SK-N-SH treated with all-trans-retinoic acid at 6 μM for 48 hours (cell line): ENCODE data around the gene RGS6.

ENCODE experiments used
- CREB5 ChIP-seq: fragments of 250-450 bp; sonication (Bioruptor Pico); IDR thresholded peaks from 2 replicates; pipeline ENCODE4 v1.5.1; 2020; ENCODE audit warnings: low read depth, mild to moderate bottlenecking, moderate library complexity
- PATZ1 ChIP-seq: fragments of 250-450 bp; sonication (Bioruptor Pico); IDR thresholded peaks from 2 replicates; pipeline ENCODE4 v1.8.0; 2020; ENCODE audit warnings: mild to moderate bottlenecking, moderate library complexity, borderline replicate concordance
- PPARA ChIP-seq: fragments of 250-450 bp; sonication (Bioruptor Pico); IDR thresholded peaks from 2 replicates; pipeline ENCODE4 v1.5.0; 2020; ENCODE audit warnings: mild to moderate bottlenecking, borderline replicate concordance
- RARB ChIP-seq: fragments of 250-450 bp; sonication (Bioruptor Pico); IDR thresholded peaks from 2 replicates; pipeline ENCODE4 v1.8.0; 2021; ENCODE audit warnings: mild to moderate bottlenecking, moderate library complexity
- TCF4 ChIP-seq: fragments of 250-450 bp; sonication (Bioruptor Pico); IDR thresholded peaks from 2 replicates; pipeline ENCODE4 v1.8.0; 2021; ENCODE audit warnings: mild to moderate bottlenecking, moderate library complexity, borderline replicate concordance
- TOX ChIP-seq: fragments of 250-450 bp; sonication (Bioruptor Pico); IDR thresholded peaks from 2 replicates; pipeline ENCODE4 v1.8.0; 2021; ENCODE audit warnings: mild to moderate bottlenecking, moderate library complexity, borderline replicate concordance
- TSHZ2 ChIP-seq: fragments of 250-450 bp; sonication (Bioruptor Pico); IDR thresholded peaks from 2 replicates; pipeline ENCODE4 v1.5.0; 2020; ENCODE audit warnings: mild to moderate bottlenecking, moderate library complexity
- ZFP3 ChIP-seq: fragments of 250-450 bp; sonication (Bioruptor Pico); IDR thresholded peaks from 2 replicates; pipeline ENCODE4 v1.5.0; 2020; ENCODE audit warnings: mild to moderate bottlenecking, moderate library complexity
- ZFP30 ChIP-seq: fragments of 450-650 bp; formaldehyde crosslinking; IDR thresholded peaks from 2 replicates; pipeline ENCODE4 v1.5.0; 2022; ENCODE audit warnings: mild to moderate bottlenecking, moderate library complexity
- ZNF8 ChIP-seq: fragments of 450-650 bp; formaldehyde crosslinking; IDR thresholded peaks from 2 replicates; pipeline ENCODE4 v1.5.0; 2020; ENCODE audit warnings: mild to moderate bottlenecking, moderate library complexity

- TF ChIP-seq TSHZ2 (no peak), ZFP30 (no peak), CREB5 (CRISPR knock-in tag) (no peak), TOX (CRISPR knock-in tag) (no peak), TCF4 (CRISPR knock-in tag) (no peak), RARB (CRISPR knock-in tag) (no peak), PATZ1 (CRISPR knock-in tag) (no peak), PPARA (no peak), ZFP3 (no peak), ZNF8 (CRISPR knock-in tag) (no peak)
Measured at GRCh38 chr14:71995741-71996140, 63.5 kb downstream of the RGS6 start.
